ENCODE results near the gene NHERF1. TPM values are rescaled to one million over a fixed set of nuclear protein-coding genes. Genes with fewer than 3 reads are reported as not detected.

Gene NHERF1
- total RNA-seq, 2 experiments from 2014 or later: 68.4 to 72.4 TPM

GRCh38 chr17:74807441-74807840 lies 59.0 kb downstream of the NHERF1 start:
- no peaks in the 10 kb centered on the region for H3K27me3 Mint-ChIP-seq
- no peaks in the 10 kb centered on the region for H3K4me1 Mint-ChIP-seq (ENCODE audit: low read depth)
- no peaks in the 10 kb centered on the region for H3K27me3 ChIP-seq (ENCODE audit: control insufficient read depth in 1 of 2, insufficient read depth in 2 of 2, low read length in 2 of 2)
- H3K4me3 Mint-ChIP-seq: no peak overlapping the region
- intact Hi-C loops (cut with DNase I, micrococcal nuclease): no loop called here
- H3K27ac Mint-ChIP-seq: no peak overlapping the region
- ChIA-PET POLR2A (interaction anchor here (0.6 kb wide), 1 partner anchor 27 kb away, joined by 3 read pairs; no protein-coding TSS in a partner anchor), CTCF (no interaction called here)
- H3K36me3 Mint-ChIP-seq (ENCODE audit: low read depth): peaks cover 51% of the 10 kb centered on the region
- H3K27ac ChIP-seq (ENCODE audit: low read depth in 1 of 2, low read length in 2 of 2): no peak overlapping the region
- peaks cover 58% of the 10 kb centered on the region for H3K36me3 ChIP-seq (ENCODE audit: insufficient read depth, low read length)
- ATAC-seq (ENCODE audit: poor library complexity) (no peak), DNase-seq (no peak)
- no peak overlapping the region for H3K4me3 ChIP-seq (ENCODE audit: low read length)
- no peak for TF ChIP-seq CTCF (IDR thresholded peaks at IDR 0.05)
- H3K4me1 ChIP-seq (ENCODE audit: insufficient read depth, low read length): no peaks in the 10 kb centered on the region
- H3K9me3 Mint-ChIP-seq: no peaks in the 10 kb centered on the region
- no peaks in the 10 kb centered on the region for H3K9me3 ChIP-seq (ENCODE audit: control insufficient read depth in 1 of 2, insufficient read depth in 1 of 2, low read length in 2 of 2)

- H3K27ac ChIP-seq (ENCODE audit: low read depth in 1 of 2, low read length in 2 of 2): no peak overlapping the region
- DNase-seq: no peak
- Mint-ChIP-seq H3K27me3 (no peaks in the 10 kb centered on the region), H3K4me1 (ENCODE audit: low read depth) (no peaks in the 10 kb centered on the region), H3K9me3 (no peaks in the 10 kb centered on the region), H3K27ac (no peak overlapping the region), H3K4me3 (no peak overlapping the region), H3K36me3 (ENCODE audit: low read depth) (peaks cover 50% of the 10 kb centered on the region)
- no peaks in the 10 kb centered on the region for H3K27me3 ChIP-seq (ENCODE audit: control insufficient read depth in 1 of 2, insufficient read depth in 2 of 2, low read length in 2 of 2)
- no peaks in the 10 kb centered on the region for H3K4me1 ChIP-seq (ENCODE audit: insufficient read depth, low read length)
- POLR2A ChIA-PET: interaction anchor here (0.6 kb wide), 1 partner anchor 28 kb away, joined by 3 read pairs; no protein-coding TSS in a partner anchor
- intact Hi-C loops (cut with DNase I, micrococcal nuclease): loop anchor here in 1 of 2 experiments (2.0 kb wide), 1 partner anchor 237 kb away; no protein-coding TSS in a partner anchor
- peaks cover 55% of the 10 kb centered on the region for H3K36me3 ChIP-seq (ENCODE audit: insufficient read depth, low read length)
- no peak overlapping the region for H3K4me3 ChIP-seq (ENCODE audit: low read length)
- CTCF ChIA-PET: no interaction called here
- no peaks in the 10 kb centered on the region for H3K9me3 ChIP-seq (ENCODE audit: control insufficient read depth in 1 of 2, insufficient read depth in 1 of 2, low read length in 2 of 2)
- no peak for ATAC-seq (ENCODE audit: poor library complexity)
- TF ChIP-seq CTCF (IDR thresholded peaks at IDR 0.05): no peak
Observed at GRCh38 chr17:74807925-74808324, 59.5 kb downstream of the NHERF1 start.

- ChIA-PET CTCF (no interaction called here), POLR2A (no interaction called here)
- intact Hi-C loops (cut with DNase I, micrococcal nuclease): loop anchor here in 1 of 2 experiments (2.0 kb wide), 1 partner anchor 238 kb away; no protein-coding TSS in a partner anchor
- Histone ChIP-seq H3K9me3 (ENCODE audit: control insufficient read depth in 1 of 2, insufficient read depth in 1 of 2, low read length in 2 of 2) (no peaks in the 10 kb centered on the region), H3K4me3 (ENCODE audit: low read length) (no peak overlapping the region), H3K27ac (ENCODE audit: low read depth in 1 of 2, low read length in 2 of 2) (no peak overlapping the region), H3K4me1 (ENCODE audit: insufficient read depth, low read length) (no peaks in the 10 kb centered on the region), H3K36me3 (ENCODE audit: insufficient read depth, low read length) (peaks cover 51% of the 10 kb centered on the region), H3K27me3 (ENCODE audit: control insufficient read depth in 1 of 2, insufficient read depth in 2 of 2, low read length in 2 of 2) (no peaks in the 10 kb centered on the region)
- ATAC-seq (ENCODE audit: poor library complexity) (no peak), DNase-seq (no peak)
- Mint-ChIP-seq H3K9me3 (no peaks in the 10 kb centered on the region), H3K4me3 (no peak overlapping the region), H3K27ac (no peak overlapping the region), H3K36me3 (ENCODE audit: low read depth) (peaks cover 51% of the 10 kb centered on the region), H3K4me1 (ENCODE audit: low read depth) (no peaks in the 10 kb centered on the region), H3K27me3 (no peaks in the 10 kb centered on the region)
- TF ChIP-seq CTCF (IDR thresholded peaks at IDR 0.05): no peak
Observed at GRCh38 chr17:74808714-74809430, 60.4 kb downstream of the NHERF1 start.

Measured in CD4-positive, alpha-beta T cell (primary cell).